Neural progenitor cell (in vitro differentiated cells): Measurements from ENCODE around the gene MAP3K2. TPM values are rescaled to one million over a fixed set of nuclear protein-coding genes. Genes with fewer than 3 reads are reported as not detected.

Source experiments
- DNase-seq: peaks from one replicate; pipeline ENCODE4 v3.0.0-alpha.2; 2016; ENCODE audit warnings: low spot score
- H2AFZ ChIP-seq: fragments of 200-600 bp; sonication (generic); replicated peaks from 2 replicates; pipeline ENCODE4 v1.6.1; 2016; ENCODE audit warnings: antibody characterized with exemption
- H3F3A ChIP-seq: fragments of 200-600 bp; sonication (generic); 2 replicates; pipeline ENCODE4 v1.6.1; 2016; ENCODE audit warnings: antibody characterized with exemption, low read depth
- H3K27ac ChIP-seq: fragments of 200-600 bp; sonication (generic); 2 replicates; pipeline ENCODE4 v1.5.1; 2016; ENCODE audit warnings: mild to moderate bottlenecking
- H3K27me3 ChIP-seq: fragments of 200-600 bp; sonication (generic); 2 replicates; pipeline ENCODE4 v1.6.1; 2016; ENCODE audit warnings: mild to moderate bottlenecking, moderate library complexity
- H3K36me3 ChIP-seq: fragments of 200-600 bp; sonication (generic); 2 replicates; pipeline ENCODE4 v1.5.1; 2016
- H3K4me1 ChIP-seq: fragments of 200-600 bp; sonication (generic); 2 replicates; pipeline ENCODE4 v1.6.1; 2016; ENCODE audit warnings: mixed run types
- H3K4me2 ChIP-seq: fragments of 200-600 bp; sonication (generic); 2 replicates; pipeline ENCODE4 v1.6.1; 2016
- H3K4me3 ChIP-seq: fragments of 200-600 bp; sonication (generic); 2 replicates; pipeline ENCODE4 v1.5.1; 2016
- H3K79me2 ChIP-seq: fragments of 200-600 bp; sonication (generic); 2 replicates; pipeline ENCODE4 v1.6.1; 2016; ENCODE audit warnings: low read depth
- H3K9ac ChIP-seq: fragments of 200-600 bp; sonication (generic); 2 replicates; pipeline ENCODE4 v1.6.1; 2016
- H3K9me3 ChIP-seq: fragments of 200-600 bp; sonication (generic); 2 replicates; pipeline ENCODE4 v1.5.1; 2016; ENCODE audit warnings: low read depth
- H4K20me1 ChIP-seq: fragments of 200-600 bp; sonication (generic); 2 replicates; pipeline ENCODE4 v1.6.1; 2016; ENCODE audit warnings: low read depth
- H3K27ac Mint-ChIP-seq: 3 replicates; pipeline ENCODE4 v1.8.0; 2021; ENCODE audit warnings: mixed read lengths
- H3K27me3 Mint-ChIP-seq: 2 replicates; pipeline ENCODE4 v1.8.0; 2022; ENCODE audit warnings: low read depth, mild to moderate bottlenecking, inconsistent platforms, moderate library complexity, mixed read lengths; ENCODE audit not compliant: insufficient read depth
- H3K36me3 Mint-ChIP-seq: 3 replicates; pipeline ENCODE4 v1.8.0; 2021; ENCODE audit warnings: mixed read lengths
- H3K4me1 Mint-ChIP-seq: 3 replicates; pipeline ENCODE4 v1.8.0; 2021; ENCODE audit warnings: mixed read lengths
- H3K4me3 Mint-ChIP-seq: 3 replicates; pipeline ENCODE4 v1.8.0; 2021; ENCODE audit warnings: mild to moderate bottlenecking, moderate library complexity, mixed read lengths
- H3K9me3 Mint-ChIP-seq: 3 replicates; pipeline ENCODE4 v1.8.0; 2020; ENCODE audit warnings: mixed read lengths
- EZH2 ChIP-seq: fragments of 200-600 bp; sonication (generic); IDR thresholded peaks from 2 replicates; pipeline ENCODE4 v1.6.1; 2017; ENCODE audit warnings: antibody characterized with exemption, mild to moderate bottlenecking, moderate library complexity
- EZH2phosphoT487 ChIP-seq: fragments of 200-600 bp; sonication (generic); IDR thresholded peaks from 2 replicates; pipeline ENCODE4 v1.6.1; 2017; ENCODE audit warnings: antibody characterized with exemption
- total RNA-seq: library from RNA; depleted of rRNA; stranded (reverse); fragments of >200 nt; gene quantifications from 2 replicates; pipeline ENCODE4 v1.2.3, GENCODE V29; 2015; ENCODE audit warnings: low replicate concordance
- TF ChIP-seq, protein P1 (sequence below): fragments of 200-600 bp; sonication (generic); IDR thresholded peaks from 2 replicates; pipeline ENCODE4 v1.5.1; 2017; ENCODE audit warnings: antibody characterized with exemption, mild to moderate bottlenecking

Gene MAP3K2
- total RNA-seq, 1 donor from 2014 or later, result 24.5 TPM

DNA sequence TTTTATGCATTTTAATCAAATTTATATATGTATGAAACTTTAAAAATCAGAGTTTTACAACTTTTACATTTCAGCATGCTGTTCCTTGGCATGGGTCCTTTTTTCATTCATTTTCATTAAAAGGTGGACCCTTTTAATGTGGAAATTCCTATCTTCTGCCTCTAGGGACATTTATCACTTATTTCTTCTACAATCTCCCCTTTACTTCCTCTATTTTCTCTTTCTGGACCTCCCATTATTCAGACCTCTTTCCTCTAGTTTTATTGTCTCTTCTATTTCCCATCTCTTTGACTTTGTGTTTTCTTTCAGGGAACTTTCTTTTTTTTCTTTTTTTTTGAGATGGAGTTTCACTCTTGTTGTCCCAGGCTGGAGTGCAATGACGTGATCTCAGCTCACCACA is 36.1 kb upstream of the MAP3K2 start:
- H3K4me1 Mint-ChIP-seq, result peaks cover 21% of the 10 kb centered on the region
- peak overlapping the region; percentile 98 for H3K4me2 ChIP-seq
- peaks cover 10% of the 10 kb centered on the region for H4K20me1 ChIP-seq
- no peaks in the 10 kb centered on the region for H3K79me2 ChIP-seq
- H3F3A ChIP-seq, result peaks cover 35% of the 10 kb centered on the region
- peak overlapping the region; percentile 62 for H3K4me3 ChIP-seq
- no peaks in the 10 kb centered on the region for H3K9me3 Mint-ChIP-seq
- H3K27me3 ChIP-seq, result peaks cover 70% of the 10 kb centered on the region
- H3K9me3 ChIP-seq, result no peaks in the 10 kb centered on the region
- H3K9ac ChIP-seq, result no peak overlapping the region
- peaks cover 37% of the 10 kb centered on the region for H3K27me3 Mint-ChIP-seq
- no peak for DNase-seq
- H3K4me1 ChIP-seq, result peaks cover 13% of the 10 kb centered on the region
- no peak overlapping the region for H3K27ac ChIP-seq
- peak overlapping the region; percentile 81 for H3K4me3 Mint-ChIP-seq
- no peaks in the 10 kb centered on the region for H3K36me3 Mint-ChIP-seq
- TF ChIP-seq EZH2, result no peak
- TF ChIP-seq, protein P1, sequence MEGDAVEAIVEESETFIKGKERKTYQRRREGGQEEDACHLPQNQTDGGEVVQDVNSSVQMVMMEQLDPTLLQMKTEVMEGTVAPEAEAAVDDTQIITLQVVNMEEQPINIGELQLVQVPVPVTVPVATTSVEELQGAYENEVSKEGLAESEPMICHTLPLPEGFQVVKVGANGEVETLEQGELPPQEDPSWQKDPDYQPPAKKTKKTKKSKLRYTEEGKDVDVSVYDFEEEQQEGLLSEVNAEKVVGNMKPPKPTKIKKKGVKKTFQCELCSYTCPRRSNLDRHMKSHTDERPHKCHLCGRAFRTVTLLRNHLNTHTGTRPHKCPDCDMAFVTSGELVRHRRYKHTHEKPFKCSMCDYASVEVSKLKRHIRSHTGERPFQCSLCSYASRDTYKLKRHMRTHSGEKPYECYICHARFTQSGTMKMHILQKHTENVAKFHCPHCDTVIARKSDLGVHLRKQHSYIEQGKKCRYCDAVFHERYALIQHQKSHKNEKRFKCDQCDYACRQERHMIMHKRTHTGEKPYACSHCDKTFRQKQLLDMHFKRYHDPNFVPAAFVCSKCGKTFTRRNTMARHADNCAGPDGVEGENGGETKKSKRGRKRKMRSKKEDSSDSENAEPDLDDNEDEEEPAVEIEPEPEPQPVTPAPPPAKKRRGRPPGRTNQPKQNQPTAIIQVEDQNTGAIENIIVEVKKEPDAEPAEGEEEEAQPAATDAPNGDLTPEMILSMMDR, result peak; percentile 23
- H3K27ac Mint-ChIP-seq, result no peak overlapping the region
- H2AFZ ChIP-seq, result no peak overlapping the region
- no peaks in the 10 kb centered on the region for H3K36me3 ChIP-seq

DNA sequence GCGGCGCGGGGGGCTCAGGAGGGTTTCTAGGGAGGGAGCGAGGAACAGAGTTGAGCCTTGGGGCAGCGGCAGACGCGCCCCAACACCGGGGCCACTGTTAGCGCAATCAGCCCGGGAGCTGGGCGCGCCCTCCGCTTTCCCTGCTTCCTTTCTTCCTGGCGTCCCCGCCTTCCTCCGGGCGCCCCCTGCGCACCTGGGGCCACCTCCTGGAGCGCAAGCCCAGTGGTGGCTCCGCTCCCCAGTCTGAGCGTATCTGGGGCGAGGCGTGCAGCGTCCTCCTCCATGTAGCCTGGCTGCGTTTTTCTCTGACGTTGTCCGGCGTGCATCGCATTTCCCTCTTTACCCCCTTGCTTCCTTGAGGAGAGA is 35.7 kb upstream of the MAP3K2 start:
- H3K9me3 ChIP-seq, result no peaks in the 10 kb centered on the region
- H3K9ac ChIP-seq, result no peak overlapping the region
- Mint-ChIP-seq H3K36me3 (no peaks in the 10 kb centered on the region), H3K4me1 (peaks cover 21% of the 10 kb centered on the region), H3K9me3 (no peaks in the 10 kb centered on the region), H3K27me3 (peaks cover 37% of the 10 kb centered on the region), H3K27ac (no peak overlapping the region), H3K4me3 (peak overlapping the region; percentile 81)
- peaks cover 10% of the 10 kb centered on the region for H4K20me1 ChIP-seq
- H2AFZ ChIP-seq, result peak overlapping the region; percentile 81
- peak overlapping the region; percentile 62 for H3K4me3 ChIP-seq
- H3K4me2 ChIP-seq, result peak overlapping the region; percentile 98
- no peak overlapping the region for H3K27ac ChIP-seq
- peaks cover 35% of the 10 kb centered on the region for H3F3A ChIP-seq
- TF ChIP-seq EZH2phosphoT487 (peak; percentile 79), EZH2 (peak; percentile 77)
- TF ChIP-seq, protein P1, result no peak
- no peak for DNase-seq
- no peaks in the 10 kb centered on the region for H3K79me2 ChIP-seq
- H3K27me3 ChIP-seq, result peaks cover 74% of the 10 kb centered on the region
- peaks cover 13% of the 10 kb centered on the region for H3K4me1 ChIP-seq
- H3K36me3 ChIP-seq, result no peaks in the 10 kb centered on the region

DNA sequence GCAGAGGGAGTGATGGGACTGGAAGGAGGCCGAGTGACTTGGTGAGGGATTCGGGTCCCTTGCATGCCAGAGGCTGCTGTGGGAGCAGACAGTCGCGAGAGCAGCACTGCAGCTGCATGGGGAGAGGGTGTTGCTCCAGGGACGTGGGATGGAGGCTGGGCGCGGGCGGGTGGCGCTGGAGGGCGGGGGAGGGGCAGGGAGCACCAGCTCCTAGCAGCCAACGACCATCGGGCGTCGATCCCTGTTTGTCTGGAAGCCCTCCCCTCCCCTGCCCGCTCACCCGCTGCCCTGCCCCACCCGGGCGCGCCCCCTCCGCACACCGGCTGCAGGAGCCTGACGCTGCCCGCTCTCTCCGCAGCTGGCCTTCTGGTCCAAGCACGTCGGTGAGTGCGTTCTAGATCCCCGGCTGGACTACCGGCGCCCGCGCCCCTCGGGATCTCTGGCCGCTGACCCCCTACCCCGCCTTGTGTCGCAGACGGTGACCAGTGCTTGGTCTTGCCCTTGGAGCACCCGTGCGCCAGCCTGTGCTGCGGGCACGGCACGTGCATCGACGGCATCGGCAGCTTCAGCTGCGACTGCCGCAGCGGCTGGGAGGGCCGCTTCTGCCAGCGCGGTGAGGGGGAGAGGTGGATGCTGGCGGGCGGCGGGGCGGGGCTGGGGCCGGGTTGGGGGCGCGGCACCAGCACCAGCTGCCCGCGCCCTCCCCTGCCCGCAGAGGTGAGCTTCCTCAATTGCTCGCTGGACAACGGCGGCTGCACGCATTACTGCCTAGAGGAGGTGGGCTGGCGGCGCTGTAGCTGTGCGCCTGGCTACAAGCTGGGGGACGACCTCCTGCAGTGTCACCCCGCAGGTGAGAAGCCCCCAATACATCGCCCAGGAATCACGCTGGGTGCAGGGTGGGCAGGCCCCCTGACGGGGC is 35.0 kb upstream of the MAP3K2 start:
- peaks cover 21% of the 10 kb centered on the region for H3K4me1 Mint-ChIP-seq
- Histone ChIP-seq H3K27me3 (peaks cover 81% of the 10 kb centered on the region), H3K36me3 (no peaks in the 10 kb centered on the region), H3K9ac (no peak overlapping the region), H2AFZ (peak overlapping the region; percentile 81), H3K4me2 (peak overlapping the region; percentile 98), H3K9me3 (no peaks in the 10 kb centered on the region), H3K4me3 (peak overlapping the region; percentile 62), H3K79me2 (no peaks in the 10 kb centered on the region), H3K4me1 (peaks cover 13% of the 10 kb centered on the region), H4K20me1 (peaks cover 10% of the 10 kb centered on the region), H3K27ac (no peak overlapping the region), H3F3A (peaks cover 35% of the 10 kb centered on the region)
- peaks cover 40% of the 10 kb centered on the region for H3K27me3 Mint-ChIP-seq
- H3K27ac Mint-ChIP-seq, result no peak overlapping the region
- H3K9me3 Mint-ChIP-seq, result no peaks in the 10 kb centered on the region
- peak overlapping the region; percentile 81 for H3K4me3 Mint-ChIP-seq
- TF ChIP-seq, protein P1, result no peak
- TF ChIP-seq EZH2 (peak; percentile 57), EZH2phosphoT487 (peak; percentile 78)
- H3K36me3 Mint-ChIP-seq, result no peaks in the 10 kb centered on the region
- peak; percentile 79 for DNase-seq
